GM13976 (cell line): ENCODE data around the gene ALS2CL.

ENCODE experiments used
- DNase-seq: peaks from one replicate; pipeline ENCODE4 v3.0.0; 2012; ENCODE audit warnings: low spot score
- in situ Hi-C: fragments of 300-500 bp; cut with MboI; formaldehyde crosslinking; loops from one replicate; pipeline ENCODE4 v1.12.0; 2022; ENCODE audit warnings: low sequenced_read_pairs, mixed read lengths, inconsistent platforms; ENCODE audit not compliant: unreplicated experiment
- TF ChIP-seq, protein P1 (sequence below): IDR thresholded peaks from 2 replicates; pipeline ENCODE4 v1.5.1; 2012; ENCODE audit warnings: borderline replicate concordance, mild to moderate bottlenecking; ENCODE audit not compliant: insufficient read depth; ENCODE audit errors: extremely low read depth, missing control alignments, control extremely low read depth

ALS2CL gene

DNA sequence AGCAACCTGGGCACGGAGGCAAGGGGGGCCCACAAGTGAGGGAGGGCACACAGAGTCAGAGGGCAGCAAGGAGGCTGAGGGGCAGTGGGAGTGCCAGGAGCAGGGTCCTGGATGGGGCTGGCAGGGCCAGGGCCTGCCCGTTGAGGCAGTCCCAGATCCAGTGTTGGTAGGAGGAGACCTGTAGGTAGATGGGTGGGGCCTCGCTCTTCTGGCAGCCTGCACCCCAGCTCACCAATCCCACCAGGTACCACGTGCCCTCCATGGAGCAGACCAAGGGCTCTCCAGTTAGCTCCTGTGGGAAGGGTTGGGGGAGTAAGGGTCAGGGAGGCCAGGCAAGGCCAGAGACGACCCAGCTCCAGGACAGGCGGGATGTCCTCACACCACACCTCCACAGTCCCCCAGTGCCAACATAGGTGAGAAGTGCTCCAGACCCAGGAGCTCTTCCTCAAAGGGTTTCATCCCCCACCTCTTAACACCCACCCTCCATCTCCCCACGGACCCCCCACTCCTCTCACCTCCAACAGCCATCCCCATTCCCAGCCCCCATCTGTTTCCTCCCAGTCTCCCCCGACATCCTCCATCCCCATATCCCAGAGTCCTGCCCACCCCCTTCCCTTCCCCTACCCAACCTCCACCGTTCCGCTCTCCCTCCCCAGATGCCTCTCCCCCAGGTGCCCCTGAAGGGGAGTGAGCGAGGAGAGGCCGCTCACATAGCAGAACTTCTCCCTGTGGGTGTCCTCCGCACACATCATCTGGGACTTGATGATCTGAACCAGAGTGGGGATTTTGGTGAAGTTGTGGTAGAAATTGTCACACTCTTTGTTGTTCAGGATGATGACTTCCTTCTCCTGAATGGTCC lies 18.9 kb upstream of the ALS2CL start:
- in situ Hi-C loops, result loop anchor here (25.0 kb wide), 2 partner anchors 175 to 650 kb away; partner anchors contain the start of gene PTH1R
- TF ChIP-seq, protein P1, sequence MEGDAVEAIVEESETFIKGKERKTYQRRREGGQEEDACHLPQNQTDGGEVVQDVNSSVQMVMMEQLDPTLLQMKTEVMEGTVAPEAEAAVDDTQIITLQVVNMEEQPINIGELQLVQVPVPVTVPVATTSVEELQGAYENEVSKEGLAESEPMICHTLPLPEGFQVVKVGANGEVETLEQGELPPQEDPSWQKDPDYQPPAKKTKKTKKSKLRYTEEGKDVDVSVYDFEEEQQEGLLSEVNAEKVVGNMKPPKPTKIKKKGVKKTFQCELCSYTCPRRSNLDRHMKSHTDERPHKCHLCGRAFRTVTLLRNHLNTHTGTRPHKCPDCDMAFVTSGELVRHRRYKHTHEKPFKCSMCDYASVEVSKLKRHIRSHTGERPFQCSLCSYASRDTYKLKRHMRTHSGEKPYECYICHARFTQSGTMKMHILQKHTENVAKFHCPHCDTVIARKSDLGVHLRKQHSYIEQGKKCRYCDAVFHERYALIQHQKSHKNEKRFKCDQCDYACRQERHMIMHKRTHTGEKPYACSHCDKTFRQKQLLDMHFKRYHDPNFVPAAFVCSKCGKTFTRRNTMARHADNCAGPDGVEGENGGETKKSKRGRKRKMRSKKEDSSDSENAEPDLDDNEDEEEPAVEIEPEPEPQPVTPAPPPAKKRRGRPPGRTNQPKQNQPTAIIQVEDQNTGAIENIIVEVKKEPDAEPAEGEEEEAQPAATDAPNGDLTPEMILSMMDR, result no peak
- DNase-seq, result no peak

DNA sequence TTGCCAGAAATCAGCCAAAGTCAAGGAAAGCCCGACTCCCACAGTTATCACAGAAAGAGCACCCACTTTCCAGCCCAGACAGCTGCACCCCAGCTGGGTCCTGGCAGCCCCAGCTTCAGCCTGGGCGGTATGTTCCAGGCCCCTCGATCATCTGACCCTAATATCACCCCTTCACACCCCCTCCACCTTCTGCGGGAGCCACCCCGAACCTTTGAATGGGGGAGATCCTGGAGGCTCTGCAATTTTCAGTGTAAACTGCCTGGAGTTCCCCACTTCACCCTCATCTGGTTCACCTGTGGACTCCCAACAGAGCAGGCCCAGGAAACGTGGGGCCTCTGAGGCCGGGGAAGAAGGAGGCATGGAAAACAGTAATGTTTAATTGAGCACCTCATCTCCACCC lies 18.3 kb upstream of the ALS2CL start:
- in situ Hi-C loops, result loop anchor here (25.0 kb wide), 2 partner anchors 176 to 651 kb away; partner anchors contain the start of gene PTH1R
- TF ChIP-seq, protein P1, result no peak
- no peak for DNase-seq

DNA sequence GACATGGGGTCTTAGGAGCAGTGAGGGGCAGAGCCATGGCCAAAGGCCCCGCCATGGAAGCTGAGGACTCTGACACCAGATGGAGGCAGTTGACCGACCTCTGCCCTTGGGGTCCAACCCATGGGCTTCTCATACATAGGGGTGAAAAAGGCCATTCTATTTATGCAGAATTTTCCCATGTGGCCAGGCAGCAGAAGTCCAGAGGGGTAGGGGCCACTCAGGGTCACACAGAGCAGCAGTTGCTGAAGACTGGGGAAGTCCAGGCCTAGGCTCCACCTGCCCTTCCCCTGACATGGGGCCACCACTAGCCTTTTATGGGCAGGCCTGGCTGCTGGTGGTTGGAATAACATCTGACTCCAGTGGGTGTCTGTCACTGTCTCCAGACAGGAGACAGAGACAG lies 17.8 kb upstream of the ALS2CL start:
- DNase-seq, result no peak
- in situ Hi-C loops, result loop anchor here (25.0 kb wide), 2 partner anchors 176 to 651 kb away; partner anchors contain the start of gene PTH1R
- TF ChIP-seq, protein P1, result no peak

DNA sequence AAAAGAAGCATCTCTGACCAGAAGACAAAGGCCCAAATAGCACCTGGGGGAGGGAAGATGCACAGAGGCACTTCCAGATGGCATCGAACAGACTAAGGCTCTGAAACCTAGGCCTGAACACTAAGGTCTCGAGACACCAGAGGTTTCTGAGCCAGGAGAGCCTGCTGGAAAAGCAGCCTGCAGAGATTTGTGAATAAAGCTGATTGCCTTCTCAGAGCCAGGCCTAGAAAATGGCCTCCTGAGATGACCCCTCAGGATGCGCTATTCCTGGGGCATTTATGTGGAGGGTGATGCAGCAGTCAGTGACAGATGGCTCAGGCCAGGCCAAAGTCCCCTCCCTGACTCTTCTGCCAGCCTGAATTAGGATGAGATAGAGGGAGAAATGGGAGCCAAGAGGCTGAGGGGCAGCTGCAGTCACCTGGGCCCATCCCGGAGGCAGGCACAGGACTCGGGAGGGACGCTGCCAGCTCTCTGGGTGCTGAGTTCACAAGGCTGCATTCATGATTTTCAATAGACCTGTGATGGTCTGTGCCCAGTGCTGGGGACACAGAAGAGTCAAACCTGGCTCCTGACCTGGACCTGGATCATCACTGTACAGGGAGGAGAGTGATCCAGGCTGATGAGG lies 17.3 kb upstream of the ALS2CL start:
- in situ Hi-C loops, result loop anchor here (25.0 kb wide), 2 partner anchors 177 to 652 kb away; partner anchors contain the start of gene PTH1R
- TF ChIP-seq, protein P1, result no peak

DNA sequence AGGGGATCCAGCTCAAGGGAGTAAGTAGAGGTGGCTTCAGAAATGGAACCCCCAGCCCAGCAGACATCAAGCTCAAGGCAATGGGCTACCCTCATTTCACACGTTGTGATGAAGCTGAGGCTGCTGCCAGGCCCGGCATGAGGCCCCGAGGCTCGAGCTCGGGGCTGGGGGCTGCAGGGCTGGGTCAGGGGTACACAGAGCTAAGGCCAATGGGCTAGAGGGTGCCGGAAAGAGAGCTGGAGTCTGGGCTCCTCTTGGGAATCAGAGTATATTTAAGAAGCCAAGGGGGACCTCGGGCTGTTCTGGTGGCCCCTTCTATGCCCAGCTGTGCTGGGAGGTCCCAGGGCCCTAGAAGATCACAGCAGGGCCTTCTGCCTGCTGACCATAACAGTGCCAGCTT lies 16.8 kb upstream of the ALS2CL start:
- DNase-seq, result no peak
- TF ChIP-seq, protein P1, result no peak
- in situ Hi-C loops, result loop anchor here (25.0 kb wide), 2 partner anchors 177 to 652 kb away; partner anchors contain the start of gene PTH1R

More for the DNA sequence above, 17.3 kb upstream of the ALS2CL start:
- no peak for DNase-seq

DNA sequence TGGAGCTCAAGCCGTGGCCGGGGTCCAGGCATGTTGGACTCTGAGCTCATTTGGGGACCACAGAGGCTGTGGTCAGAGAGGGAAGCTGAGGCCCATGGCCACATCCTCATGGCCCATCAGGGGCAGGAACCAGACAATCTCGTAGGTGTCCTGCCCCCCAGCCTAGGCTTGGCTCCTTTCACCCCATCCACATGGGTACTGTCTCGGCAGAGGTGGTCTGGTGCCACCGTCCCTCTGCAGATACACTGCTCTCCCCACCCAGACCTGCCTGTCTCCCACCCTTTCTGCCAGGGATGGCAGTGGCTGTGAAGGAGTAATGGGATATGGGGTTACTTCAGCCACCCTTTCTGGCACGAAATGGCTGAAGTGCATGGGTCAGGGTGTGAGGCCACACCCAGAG lies 16.2 kb upstream of the ALS2CL start:
- in situ Hi-C loops, result loop anchor here (25.0 kb wide), 2 partner anchors 178 to 653 kb away; partner anchors contain the start of gene PTH1R
- TF ChIP-seq, protein P1, result no peak

More for the DNA sequence above, 16.2 kb upstream of the ALS2CL start:
- no peak for DNase-seq
